ENCODE measurements around the gene HMGCR.
A peak's percentile ranks its signal among the peaks of the same experiment; 100 is the strongest.
"Not testable (repeated sequence)": the region's sequence is repeated elsewhere in the genome, so short reads cannot be mapped to it uniquely, and the experiment has no call there.

Gene HMGCR

GRCh38 chr5:75336615-75337336, at the start of gene HMGCR:
Gene HMGCR, plus strand, starts transcription at chr5:75337220. Its CDS starts 5,386 bp downstream, at chr5:75342606.
- Histone ChIP-seq H3K27me3 (ENCODE audit: control insufficient read depth, low read length) (no peaks in the 10 kb centered on the region), H3K4me2 (ENCODE audit: low read length) (peak within 1 kb of the TSS; percentile 96), H3K27ac (ENCODE audit: low read depth, low read length) (peak within 1 kb of the TSS; percentile 85), H3K4me3 (ENCODE audit: low read length) (peak within 1 kb of the TSS; percentile 89), H3K9me2 (replicated peaks; ENCODE audit: control insufficient read depth, low read length) (no peaks in the 10 kb centered on the region), H3K9me3 (ENCODE audit: control insufficient read depth, insufficient read depth, low read length) (no peaks in the 10 kb centered on the region), H3F3A (ENCODE audit: control insufficient read depth, insufficient read depth) (no peaks in the 10 kb centered on the region), H3K4me1 (ENCODE audit: control insufficient read depth, low read length) (peaks cover 39% of the 10 kb centered on the region), H4K20me1 (ENCODE audit: control insufficient read depth, insufficient read depth, low read depth, low read length) (peaks cover 31% of the 10 kb centered on the region), H3K36me3 (ENCODE audit: control insufficient read depth, low read length) (peaks cover 43% of the 10 kb centered on the region), H3K79me2 (ENCODE audit: control insufficient read depth, low read length) (peaks cover 51% of the 10 kb centered on the region)
- no peak for TF ChIP-seq EZH2phosphoT487 (IDR thresholded peaks at IDR 0.05; ENCODE audit: borderline replicate concordance, low read length)
- TF ChIP-seq, protein P1, sequence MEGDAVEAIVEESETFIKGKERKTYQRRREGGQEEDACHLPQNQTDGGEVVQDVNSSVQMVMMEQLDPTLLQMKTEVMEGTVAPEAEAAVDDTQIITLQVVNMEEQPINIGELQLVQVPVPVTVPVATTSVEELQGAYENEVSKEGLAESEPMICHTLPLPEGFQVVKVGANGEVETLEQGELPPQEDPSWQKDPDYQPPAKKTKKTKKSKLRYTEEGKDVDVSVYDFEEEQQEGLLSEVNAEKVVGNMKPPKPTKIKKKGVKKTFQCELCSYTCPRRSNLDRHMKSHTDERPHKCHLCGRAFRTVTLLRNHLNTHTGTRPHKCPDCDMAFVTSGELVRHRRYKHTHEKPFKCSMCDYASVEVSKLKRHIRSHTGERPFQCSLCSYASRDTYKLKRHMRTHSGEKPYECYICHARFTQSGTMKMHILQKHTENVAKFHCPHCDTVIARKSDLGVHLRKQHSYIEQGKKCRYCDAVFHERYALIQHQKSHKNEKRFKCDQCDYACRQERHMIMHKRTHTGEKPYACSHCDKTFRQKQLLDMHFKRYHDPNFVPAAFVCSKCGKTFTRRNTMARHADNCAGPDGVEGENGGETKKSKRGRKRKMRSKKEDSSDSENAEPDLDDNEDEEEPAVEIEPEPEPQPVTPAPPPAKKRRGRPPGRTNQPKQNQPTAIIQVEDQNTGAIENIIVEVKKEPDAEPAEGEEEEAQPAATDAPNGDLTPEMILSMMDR (IDR thresholded peaks at IDR 0.05; ENCODE audit: low read depth, low read length, poor library complexity, severe bottlenecking), result peak; percentile 48

DNA sequence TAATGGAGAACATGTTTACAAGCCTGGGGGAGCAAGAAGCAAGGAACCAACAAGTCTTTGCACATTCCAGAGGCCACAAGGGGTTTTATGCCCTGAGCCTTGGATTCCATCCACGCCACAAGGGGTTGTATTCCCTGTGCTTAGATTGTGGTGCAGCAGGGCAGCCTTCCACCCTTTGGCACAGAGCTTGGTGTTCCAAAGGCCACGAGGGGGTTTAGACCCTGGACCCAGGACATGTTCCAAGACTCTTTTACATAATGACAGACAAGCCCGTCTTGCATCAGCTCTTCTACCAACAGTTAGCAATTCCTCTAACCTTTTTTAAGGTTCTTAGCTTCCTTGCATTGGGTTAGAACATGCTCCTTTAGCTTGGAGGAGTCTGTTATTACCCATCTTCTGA, 45.2 kb upstream of the HMGCR start:
- H3K27ac ChIP-seq (ENCODE audit: low read depth, low read length); H3K4me3 ChIP-seq (ENCODE audit: low read length); H4K20me1 ChIP-seq (ENCODE audit: control insufficient read depth, insufficient read depth, low read depth, low read length); H3K4me2 ChIP-seq (ENCODE audit: low read length); H3K4me1 ChIP-seq (ENCODE audit: control insufficient read depth, low read length); H3K36me3 ChIP-seq (ENCODE audit: control insufficient read depth, low read length); H3K79me2 ChIP-seq (ENCODE audit: control insufficient read depth, low read length); H3F3A ChIP-seq (ENCODE audit: control insufficient read depth, insufficient read depth); H3K27me3 ChIP-seq (ENCODE audit: control insufficient read depth, low read length); H3K9me2 ChIP-seq (replicated peaks; ENCODE audit: control insufficient read depth, low read length); H3K9me3 ChIP-seq (ENCODE audit: control insufficient read depth, insufficient read depth, low read length): not testable (repeated sequence)

- H3F3A ChIP-seq (ENCODE audit: control insufficient read depth, insufficient read depth), result no peaks in the 10 kb centered on the region
- no peaks in the 10 kb centered on the region for H3K36me3 ChIP-seq (ENCODE audit: control insufficient read depth, low read length)
- no peak overlapping the region for H3K27ac ChIP-seq (ENCODE audit: low read depth, low read length)
- no peak overlapping the region for H3K4me3 ChIP-seq (ENCODE audit: low read length)
- peaks cover 5% of the 10 kb centered on the region for H3K9me3 ChIP-seq (ENCODE audit: control insufficient read depth, insufficient read depth, low read length)
- no peaks in the 10 kb centered on the region for H3K4me1 ChIP-seq (ENCODE audit: control insufficient read depth, low read length)
- TF ChIP-seq EZH2phosphoT487 (IDR thresholded peaks at IDR 0.05; ENCODE audit: borderline replicate concordance, low read length), result no peak
- TF ChIP-seq, protein P1 (IDR thresholded peaks at IDR 0.05; ENCODE audit: low read depth, low read length, poor library complexity, severe bottlenecking), result no peak
- H3K79me2 ChIP-seq (ENCODE audit: control insufficient read depth, low read length), result no peaks in the 10 kb centered on the region
- H3K9me2 ChIP-seq (replicated peaks; ENCODE audit: control insufficient read depth, low read length), result no peaks in the 10 kb centered on the region
- no peaks in the 10 kb centered on the region for H3K27me3 ChIP-seq (ENCODE audit: control insufficient read depth, low read length)
- no peaks in the 10 kb centered on the region for H4K20me1 ChIP-seq (ENCODE audit: control insufficient read depth, insufficient read depth, low read depth, low read length)
- no peak overlapping the region for H3K4me2 ChIP-seq (ENCODE audit: low read length)
Measured at GRCh38 chr5:75300084-75300483, 36.9 kb upstream of the HMGCR start.

GRCh38 chr5:75303419-75303818, 33.6 kb upstream of the HMGCR start:
- H3F3A ChIP-seq (ENCODE audit: control insufficient read depth, insufficient read depth), result no peaks in the 10 kb centered on the region
- no peak overlapping the region for H3K4me2 ChIP-seq (ENCODE audit: low read length)
- peaks cover 5% of the 10 kb centered on the region for H3K9me3 ChIP-seq (ENCODE audit: control insufficient read depth, insufficient read depth, low read length)
- H3K36me3 ChIP-seq (ENCODE audit: control insufficient read depth, low read length), result no peaks in the 10 kb centered on the region
- no peak overlapping the region for H3K4me3 ChIP-seq (ENCODE audit: low read length)
- no peaks in the 10 kb centered on the region for H3K4me1 ChIP-seq (ENCODE audit: control insufficient read depth, low read length)
- H3K27me3 ChIP-seq (ENCODE audit: control insufficient read depth, low read length), result no peaks in the 10 kb centered on the region
- H3K27ac ChIP-seq (ENCODE audit: low read depth, low read length), result no peak overlapping the region
- no peak for TF ChIP-seq EZH2phosphoT487 (IDR thresholded peaks at IDR 0.05; ENCODE audit: borderline replicate concordance, low read length)
- TF ChIP-seq, protein P1 (IDR thresholded peaks at IDR 0.05; ENCODE audit: low read depth, low read length, poor library complexity, severe bottlenecking), result no peak
- H4K20me1 ChIP-seq (ENCODE audit: control insufficient read depth, insufficient read depth, low read depth, low read length), result no peaks in the 10 kb centered on the region
- no peaks in the 10 kb centered on the region for H3K9me2 ChIP-seq (replicated peaks; ENCODE audit: control insufficient read depth, low read length)
- H3K79me2 ChIP-seq (ENCODE audit: control insufficient read depth, low read length), result no peaks in the 10 kb centered on the region

GRCh38 chr5:75304486-75304885, 32.5 kb upstream of the HMGCR start:
- H3K27ac ChIP-seq (ENCODE audit: low read depth, low read length); H3K4me1 ChIP-seq (ENCODE audit: control insufficient read depth, low read length); H3K4me2 ChIP-seq (ENCODE audit: low read length); H3K9me3 ChIP-seq (ENCODE audit: control insufficient read depth, insufficient read depth, low read length); H3K36me3 ChIP-seq (ENCODE audit: control insufficient read depth, low read length); H3K4me3 ChIP-seq (ENCODE audit: low read length); H3K79me2 ChIP-seq (ENCODE audit: control insufficient read depth, low read length); H3K9me2 ChIP-seq (replicated peaks; ENCODE audit: control insufficient read depth, low read length); H4K20me1 ChIP-seq (ENCODE audit: control insufficient read depth, insufficient read depth, low read depth, low read length); H3K27me3 ChIP-seq (ENCODE audit: control insufficient read depth, low read length); H3F3A ChIP-seq (ENCODE audit: control insufficient read depth, insufficient read depth): not testable (repeated sequence)

Measured in DOHH2 (cell line).